HUDEP-2 (cell line): ENCODE results near the gene SLC22A7.
A peak's percentile ranks its signal among the peaks of the same experiment; 100 is the strongest.

Experiments used
- DNase-seq, 76 experiments: peaks; one replicate each; lab custom pipeline; 2025; ENCODE audit not compliant: unreplicated experiment in 76 of 76; lab: John Stamatoyannopoulos, UW

Gene SLC22A7, protein sequence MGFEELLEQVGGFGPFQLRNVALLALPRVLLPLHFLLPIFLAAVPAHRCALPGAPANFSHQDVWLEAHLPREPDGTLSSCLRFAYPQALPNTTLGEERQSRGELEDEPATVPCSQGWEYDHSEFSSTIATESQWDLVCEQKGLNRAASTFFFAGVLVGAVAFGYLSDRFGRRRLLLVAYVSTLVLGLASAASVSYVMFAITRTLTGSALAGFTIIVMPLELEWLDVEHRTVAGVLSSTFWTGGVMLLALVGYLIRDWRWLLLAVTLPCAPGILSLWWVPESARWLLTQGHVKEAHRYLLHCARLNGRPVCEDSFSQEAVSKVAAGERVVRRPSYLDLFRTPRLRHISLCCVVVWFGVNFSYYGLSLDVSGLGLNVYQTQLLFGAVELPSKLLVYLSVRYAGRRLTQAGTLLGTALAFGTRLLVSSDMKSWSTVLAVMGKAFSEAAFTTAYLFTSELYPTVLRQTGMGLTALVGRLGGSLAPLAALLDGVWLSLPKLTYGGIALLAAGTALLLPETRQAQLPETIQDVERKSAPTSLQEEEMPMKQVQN

DNA sequence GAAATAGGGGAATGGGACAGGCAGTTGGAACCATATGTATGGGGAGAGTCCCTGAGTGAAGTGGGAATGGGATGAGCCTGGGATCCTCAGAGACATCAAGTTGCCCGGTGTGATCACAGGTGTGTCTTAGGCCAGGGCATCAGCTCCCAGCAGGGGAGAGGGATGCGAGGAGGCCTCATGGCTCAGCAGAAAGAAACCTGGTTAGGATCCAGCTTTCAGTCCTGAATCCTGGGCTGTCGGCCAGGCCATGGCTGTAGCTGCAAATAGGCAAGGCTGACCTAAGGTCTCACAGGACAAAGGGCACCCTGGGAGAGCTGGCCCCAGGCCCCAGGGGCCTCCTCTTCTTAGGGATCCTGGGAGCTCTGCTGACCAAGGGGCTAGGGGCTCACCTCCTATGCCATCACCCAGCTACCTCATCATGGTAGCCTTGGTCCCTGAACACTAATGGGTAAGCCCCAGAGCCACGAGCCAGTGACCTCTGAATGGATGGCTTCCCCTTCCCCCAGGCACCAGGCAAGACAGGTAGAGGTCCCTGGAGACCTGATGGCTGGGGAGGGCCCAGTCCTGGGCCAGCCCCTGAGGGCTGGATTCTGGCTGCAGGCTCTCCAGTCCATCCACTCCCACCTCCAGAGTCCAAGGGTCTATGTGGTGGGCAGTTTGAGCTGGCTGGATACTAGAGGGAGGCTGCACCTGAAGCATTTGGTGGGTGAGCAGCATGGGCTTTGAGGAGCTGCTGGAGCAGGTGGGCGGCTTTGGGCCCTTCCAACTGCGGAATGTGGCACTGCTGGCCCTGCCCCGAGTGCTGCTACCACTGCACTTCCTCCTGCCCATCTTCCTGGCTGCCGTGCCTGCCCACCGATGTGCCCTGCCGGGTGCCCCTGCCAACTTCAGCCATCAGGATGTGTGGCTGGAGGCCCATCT lies at the start of gene SLC22A7:
Gene SLC22A7, plus strand, starts transcription at position 617 of the 921 bp plus-strand sequence. Its CDS starts 99 bp downstream, at position 716.
- DNase-seq: no peak

DNA sequence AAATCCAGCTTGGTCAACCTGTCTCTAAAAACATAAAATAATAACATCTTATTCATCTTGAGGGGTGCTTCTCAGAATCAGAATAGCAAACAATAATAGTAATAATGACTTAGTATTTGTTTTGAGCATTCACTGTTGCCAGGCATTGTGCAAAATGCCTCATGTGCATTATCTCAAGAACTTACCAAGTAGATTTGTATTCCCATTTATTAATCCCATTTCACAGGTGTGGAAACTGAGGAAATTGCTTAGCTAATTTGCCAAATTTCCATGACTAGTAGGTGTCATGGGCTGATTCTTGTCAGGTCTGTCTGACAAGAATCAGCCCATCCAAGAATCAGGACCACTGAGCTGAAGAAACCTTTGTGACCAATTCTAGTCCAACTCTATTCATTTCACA lies 49.3 kb upstream of the SLC22A7 start:
- no peak for DNase-seq

DNA sequence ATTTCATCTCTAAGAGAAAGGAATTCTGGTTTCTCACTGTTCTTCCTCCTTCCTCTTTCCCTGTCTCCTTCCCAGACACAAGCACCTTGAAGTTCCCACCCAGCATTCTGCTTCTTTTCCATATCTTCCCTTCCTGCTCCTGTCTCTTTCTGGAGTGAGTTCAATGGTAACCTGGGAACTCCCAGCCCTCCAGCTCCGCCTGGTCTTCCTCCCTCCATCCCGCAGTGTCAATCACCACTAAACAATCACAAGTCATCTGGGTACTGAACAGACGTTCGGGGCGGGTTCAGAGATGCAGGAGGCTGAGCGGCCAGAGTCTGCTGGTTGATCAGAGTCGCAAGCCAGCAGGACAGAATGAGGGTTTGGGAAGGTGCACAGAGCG lies 47.1 kb upstream of the SLC22A7 start:
- DNase-seq: no peak

DNA sequence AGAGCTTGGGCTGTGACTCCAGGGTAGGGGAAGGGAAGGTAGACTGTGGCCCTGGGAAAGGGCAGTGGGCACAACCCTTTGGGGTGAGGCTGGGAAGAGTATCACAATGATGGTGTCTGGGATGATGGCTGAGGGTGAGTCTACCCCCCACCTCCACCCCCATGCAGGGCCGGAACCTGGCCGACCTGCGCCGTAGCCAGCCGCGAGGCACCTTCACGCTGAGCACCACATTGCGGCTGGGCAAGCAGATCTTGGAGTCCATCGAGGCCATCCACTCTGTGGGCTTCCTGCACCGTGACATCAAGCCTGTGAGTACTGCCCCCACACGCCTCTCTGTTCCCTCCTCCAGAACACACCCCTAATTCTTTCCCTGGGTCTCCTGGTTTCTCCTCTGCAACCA lies 44.7 kb upstream of the SLC22A7 start:
- no peak for DNase-seq

DNA sequence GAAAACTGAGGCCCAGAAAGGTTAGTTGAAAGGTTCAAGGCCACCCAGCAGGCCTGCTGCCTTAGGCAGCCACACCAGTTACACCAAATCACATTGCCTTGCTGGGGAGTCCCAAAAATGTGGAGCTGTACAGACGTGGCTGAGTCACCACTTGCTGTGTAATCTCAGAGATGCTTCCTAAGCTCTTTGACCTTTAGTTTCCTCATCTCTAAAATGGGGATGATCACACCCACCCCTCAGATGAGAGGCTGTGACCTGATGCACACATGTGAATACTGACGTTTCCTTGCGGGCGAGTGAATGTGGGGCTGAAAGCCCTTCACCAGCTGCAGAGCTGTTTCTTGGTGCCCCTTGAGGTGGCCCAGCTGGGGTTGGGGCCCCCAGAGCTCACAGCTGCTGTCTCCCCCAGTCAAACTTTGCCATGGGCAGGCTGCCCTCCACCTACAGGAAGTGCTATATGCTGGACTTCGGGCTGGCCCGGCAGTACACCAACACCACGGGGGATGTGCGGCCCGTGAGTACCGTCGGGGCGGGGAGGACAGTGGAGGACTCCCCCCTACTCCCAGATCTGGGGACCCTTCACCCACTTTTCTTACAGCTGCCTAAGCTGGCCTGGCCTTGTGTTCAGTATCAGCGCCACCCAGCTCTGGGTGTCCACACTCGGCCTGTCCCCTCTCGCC lies 43.8 kb upstream of the SLC22A7 start:
- DNase-seq: no peak

DNA sequence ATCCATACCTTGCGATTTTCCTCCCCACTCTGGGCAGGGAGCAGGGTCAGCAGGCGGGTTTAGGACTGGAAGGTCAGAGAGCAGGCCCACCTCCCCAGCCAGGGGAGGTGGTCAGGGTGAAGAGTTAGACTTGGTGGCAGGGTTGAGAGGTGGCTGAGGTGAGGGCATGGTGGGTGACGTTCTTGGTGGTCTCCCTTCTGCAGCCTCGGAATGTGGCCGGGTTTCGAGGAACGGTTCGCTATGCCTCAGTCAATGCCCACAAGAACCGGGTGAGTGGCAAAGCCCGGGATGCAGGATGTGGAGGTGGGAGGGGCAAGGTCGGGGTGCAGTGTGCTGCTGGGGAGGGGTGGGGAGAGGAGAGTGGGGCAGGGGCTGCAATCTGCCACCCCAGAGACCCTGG lies 43.2 kb upstream of the SLC22A7 start:
- no peak for DNase-seq

DNA sequence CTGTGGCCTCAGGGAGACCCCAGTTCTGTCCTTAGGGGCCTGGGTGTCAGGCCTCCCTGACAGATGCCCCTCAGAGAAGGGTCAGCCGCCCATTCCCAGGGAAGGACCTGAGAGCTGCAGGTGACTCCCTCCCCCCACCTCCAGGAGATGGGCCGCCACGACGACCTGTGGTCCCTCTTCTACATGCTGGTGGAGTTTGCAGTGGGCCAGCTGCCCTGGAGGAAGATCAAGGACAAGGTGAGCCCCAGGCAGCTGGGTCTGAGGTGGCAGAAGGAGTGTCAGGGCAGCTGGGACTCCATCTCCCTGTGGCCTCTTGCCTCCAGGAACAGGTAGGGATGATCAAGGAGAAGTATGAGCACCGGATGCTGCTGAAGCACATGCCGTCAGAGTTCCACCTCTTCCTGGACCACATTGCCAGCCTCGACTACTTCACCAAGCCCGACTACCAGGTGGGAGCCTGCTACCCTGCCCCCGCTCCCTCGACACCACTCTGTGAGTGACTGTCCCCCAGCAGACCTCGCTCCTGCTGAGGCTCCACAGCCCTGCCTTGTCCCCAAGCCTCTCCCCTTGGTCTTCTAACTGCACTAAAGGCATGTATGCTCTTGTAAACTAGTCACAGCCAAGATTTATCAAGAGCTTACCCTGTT lies 42.5 kb upstream of the SLC22A7 start:
- no peak for DNase-seq

DNA sequence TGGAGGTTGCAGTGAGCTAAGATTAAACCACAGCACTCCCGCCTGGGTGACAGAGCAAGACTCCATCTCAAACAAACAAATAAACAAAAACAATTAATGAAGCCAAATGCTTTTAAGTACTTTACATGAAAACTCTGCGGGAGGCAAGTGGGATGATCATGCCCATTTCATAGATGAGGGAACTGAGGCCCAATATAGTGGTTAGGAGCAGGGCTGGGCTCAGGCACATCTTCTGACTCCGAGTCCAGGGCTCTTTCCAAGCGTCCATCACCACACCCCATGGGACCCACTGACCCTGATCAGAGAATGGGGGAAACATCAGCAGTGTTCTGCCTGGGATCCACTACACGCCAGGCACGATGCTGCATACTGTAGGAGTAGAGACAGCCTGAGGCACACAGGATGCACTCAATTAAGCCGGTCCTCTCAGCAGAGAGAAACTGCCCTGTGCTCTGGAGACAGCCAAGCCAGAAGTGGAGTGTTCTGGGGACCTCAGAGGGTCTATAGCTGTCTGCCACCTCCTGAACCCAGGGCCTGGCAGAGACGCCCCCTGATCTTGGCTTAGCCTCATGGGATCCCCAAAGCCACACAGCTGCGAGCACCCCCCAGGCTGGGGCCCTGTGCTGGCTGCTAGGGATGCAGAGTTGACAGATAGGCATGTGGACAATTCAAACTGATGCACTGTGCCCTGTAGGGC lies 41.2 kb upstream of the SLC22A7 start:
- no peak for DNase-seq

DNA sequence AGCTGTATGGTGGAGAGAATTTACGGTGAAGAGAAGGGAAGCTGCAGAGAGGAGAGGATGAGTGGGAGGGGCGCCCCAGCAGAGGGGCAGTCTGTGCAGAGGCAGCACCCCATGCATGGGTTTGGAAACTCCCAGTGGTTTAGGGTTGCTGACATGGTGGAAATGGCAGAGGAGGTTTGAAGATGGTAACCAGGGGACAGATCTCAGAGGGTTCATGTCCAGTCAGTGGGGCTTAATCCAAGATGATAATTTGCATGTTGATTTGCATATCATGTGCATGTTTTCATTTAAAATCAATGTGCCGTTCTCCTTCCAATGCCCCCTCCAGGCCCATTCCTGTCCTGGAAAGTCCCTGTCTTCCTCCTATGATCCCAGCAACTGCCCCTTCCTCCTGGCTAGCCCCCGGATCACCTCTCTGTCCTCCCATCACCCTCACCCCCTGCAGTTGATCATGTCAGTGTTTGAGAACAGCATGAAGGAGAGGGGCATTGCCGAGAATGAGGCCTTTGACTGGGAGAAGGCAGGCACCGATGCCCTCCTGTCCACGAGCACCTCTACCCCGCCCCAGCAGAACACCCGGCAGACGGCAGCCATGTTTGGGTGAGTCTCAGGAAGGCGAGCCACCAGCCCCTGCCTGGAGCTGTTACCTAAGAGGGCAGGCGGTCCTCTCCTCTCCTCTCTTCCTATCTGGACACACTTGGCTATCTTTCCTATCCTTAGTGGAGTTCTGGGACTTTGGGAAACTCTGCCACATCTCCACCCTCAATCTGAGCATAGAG lies 40.5 kb upstream of the SLC22A7 start:
- DNase-seq: no peak

DNA sequence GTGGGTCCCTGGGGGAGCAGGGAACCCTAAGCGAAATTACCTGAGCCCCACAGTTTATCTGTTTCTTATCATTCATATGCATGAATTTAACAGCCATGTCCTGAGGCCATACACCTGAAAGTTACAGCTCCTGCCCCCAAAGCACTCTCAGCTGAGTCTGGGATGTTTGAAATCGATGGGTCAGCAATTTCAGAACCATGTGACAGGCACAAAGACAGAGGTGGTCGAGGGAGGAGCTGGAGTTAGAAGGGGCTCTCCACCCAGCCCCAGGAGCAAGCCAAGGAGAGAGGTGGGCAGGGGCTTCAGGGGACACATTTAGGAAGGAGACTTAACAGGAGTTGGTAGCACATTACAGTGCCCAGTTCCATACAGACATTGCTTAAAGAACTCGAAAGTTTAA lies 39.9 kb upstream of the SLC22A7 start:
- no peak for DNase-seq

DNA sequence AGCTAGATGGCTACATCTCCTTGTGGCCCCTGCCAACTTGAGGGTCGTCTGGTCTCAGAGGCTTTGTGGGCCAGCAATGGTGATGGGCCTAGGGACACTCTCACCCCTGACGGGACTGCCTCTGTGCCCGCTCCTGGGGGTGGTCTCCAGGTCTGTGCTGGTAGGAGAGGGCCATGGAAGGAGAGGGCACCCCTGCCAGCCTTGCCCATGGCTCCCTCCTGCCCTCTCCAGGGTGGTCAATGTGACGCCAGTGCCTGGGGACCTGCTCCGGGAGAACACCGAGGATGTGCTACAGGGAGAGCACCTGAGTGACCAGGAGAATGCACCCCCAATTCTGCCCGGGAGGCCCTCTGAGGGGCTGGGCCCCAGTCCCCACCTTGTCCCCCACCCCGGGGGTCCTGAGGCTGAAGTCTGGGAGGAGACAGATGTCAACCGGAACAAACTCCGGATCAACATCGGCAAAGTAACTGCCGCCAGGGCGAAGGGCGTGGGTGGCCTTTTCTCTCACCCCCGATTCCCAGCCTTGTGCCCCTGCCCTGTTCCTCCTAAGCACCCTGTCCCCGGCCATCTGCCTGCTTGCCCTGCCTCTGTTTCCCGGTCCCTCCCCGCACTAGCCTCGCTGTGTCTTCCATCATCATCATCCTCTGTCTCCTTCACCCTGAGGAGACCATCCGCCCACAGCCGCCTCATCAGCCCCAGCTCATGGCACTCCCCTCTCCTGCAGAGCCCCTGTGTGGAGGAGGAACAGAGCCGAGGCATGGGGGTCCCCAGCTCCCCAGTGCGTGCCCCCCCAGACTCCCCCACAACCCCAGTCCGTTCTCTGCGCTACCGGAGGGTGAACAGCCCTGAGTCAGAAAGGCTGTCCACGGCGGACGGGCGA lies 39.0 kb upstream of the SLC22A7 start:
- DNase-seq: no peak

DNA sequence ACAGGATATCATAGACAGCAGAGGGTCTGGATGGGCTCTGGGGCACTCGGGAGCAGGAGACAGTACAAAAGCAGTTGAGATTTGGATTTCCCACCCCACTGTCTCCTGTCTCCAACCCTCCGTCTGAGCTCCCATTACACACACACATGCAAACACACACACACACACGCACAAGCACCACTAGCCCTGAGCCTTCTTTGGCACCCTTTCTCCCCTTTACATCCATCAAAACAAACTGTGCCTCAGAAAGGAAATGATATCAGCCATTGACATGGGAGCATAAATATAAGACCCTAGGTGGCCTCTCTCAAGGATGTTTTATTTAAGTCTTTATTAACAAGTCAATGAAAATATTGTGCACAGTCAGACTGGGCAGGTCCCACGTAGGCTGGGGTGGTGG lies 37.3 kb upstream of the SLC22A7 start:
- no peak for DNase-seq

DNA sequence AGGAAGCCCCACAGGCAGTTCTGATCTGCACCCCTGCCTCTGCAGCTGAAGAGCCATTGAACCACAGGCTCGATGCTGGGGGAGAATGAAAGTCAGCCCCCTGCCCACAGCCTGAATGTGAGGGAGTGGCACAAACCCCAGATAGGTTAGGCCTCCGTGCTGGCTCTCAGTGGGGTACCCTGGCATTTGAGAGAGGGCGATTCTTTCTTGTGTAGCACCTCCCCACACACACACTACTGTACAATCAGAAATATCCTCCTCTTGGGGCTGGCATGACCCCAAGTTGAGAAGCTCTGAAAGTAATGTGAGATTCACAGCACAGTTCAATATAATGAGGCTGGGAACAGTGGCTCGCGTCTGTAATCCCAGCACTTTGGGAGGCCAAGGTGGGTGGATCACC lies 36.9 kb upstream of the SLC22A7 start:
- no peak for DNase-seq

DNA sequence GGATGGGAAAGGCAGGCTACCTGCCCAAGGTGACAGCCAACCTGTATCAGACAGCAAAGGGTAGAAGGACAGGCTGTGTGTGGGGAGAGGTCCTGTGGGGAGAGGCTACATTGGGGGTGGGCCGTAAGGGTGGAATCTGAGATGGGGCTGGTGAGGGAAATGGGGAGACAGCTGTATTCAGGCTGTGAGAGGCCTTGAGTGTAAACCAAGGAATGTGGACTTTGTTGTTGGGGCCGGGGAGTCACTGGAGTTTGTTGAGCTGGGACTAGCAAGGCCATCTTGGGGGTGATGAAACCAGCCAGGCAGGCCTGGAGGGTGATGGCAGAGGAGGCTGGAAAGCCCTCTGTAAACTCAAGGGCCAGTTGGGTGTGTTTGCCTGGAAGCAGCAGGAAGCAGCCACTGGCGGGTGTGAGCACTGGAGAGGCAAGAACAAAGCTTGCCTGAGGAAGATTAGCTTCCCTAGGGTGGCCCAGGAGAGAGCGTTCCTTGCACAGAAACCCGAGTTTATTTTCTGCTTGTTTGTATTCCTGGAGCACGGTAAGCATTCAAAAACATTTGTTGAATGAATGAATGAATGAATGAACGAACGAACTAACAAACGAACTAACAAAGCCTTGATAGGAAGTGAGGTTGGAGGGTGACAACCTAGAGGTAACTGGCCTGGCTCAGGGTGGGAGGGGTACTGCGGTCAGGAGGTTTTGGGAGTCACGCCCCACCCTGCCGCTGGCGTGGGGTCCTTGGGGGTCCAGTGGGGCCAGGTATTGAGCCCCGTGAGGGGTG lies 35.9 kb upstream of the SLC22A7 start:
- DNase-seq: no peak

DNA sequence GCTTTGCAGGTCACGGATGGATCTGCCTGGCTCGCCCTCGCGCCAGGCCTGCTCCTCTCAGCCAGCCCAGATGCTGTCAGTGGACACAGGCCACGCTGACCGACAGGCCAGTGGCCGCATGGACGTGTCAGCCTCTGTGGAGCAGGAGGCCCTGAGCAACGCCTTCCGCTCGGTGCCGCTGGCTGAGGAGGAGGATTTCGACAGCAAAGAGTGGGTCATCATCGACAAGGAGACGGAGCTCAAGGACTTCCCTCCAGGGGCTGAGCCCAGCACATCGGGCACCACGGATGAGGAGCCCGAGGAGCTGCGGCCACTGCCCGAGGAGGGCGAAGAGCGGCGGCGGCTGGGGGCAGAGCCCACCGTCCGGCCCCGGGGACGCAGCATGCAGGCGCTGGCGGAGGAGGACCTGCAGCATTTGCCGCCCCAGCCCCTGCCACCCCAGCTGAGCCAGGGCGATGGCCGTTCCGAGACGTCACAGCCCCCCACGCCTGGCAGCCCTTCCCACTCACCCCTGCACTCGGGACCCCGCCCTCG lies 35.2 kb upstream of the SLC22A7 start:
- DNase-seq: no peak

DNA sequence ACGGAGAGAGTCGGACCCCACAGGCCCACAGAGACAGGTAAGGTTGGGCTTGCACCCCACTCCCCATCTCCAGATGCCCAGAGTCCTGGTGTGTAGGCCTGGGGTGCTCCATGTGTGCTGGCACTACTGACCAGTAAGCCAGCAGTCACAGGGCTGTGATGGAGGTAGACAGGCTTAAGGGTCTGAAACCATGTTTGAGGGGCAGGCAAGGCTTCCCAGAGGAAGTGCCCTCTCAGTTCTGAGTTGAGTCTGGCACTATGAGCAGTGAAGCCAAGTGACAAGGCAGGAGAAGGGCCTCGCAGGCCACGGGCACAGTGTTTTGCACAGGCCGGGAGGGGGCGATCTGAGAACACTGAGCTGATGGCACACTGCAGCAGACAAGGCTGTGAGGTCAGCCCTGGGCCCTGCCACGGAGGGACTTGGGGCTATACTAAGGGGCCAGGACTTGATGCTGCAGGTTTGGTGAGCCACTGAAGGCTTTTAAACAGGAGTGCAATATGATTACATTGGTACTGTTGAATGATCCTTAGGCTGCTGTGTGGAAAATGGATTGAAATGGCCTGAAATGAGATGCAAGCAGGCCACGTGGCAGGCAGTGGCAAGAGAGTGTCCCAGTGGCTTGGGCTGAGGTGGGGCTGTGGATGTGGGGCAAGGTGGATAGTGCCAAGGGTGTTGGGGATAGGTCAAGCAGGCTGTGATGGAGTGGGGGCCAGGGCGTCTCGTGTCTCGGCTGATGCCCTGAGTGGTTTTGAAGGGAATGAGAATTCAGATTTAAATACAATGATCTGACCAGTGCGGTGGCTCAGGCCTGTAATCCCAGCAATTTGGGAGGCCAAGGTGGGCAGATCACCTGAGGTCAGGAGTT lies 34.5 kb upstream of the SLC22A7 start:
- DNase-seq: peak in 72 of 76 experiments; percentile 17 to 88 (median 70)
